NCI-H774 (cell line): ENCODE results near the gene PCP2.

Experiments used
- DNase-seq: peaks from one replicate; lab custom pipeline; 2025; lab: John Stamatoyannopoulos, UW

The PCP2 gene

DNA sequence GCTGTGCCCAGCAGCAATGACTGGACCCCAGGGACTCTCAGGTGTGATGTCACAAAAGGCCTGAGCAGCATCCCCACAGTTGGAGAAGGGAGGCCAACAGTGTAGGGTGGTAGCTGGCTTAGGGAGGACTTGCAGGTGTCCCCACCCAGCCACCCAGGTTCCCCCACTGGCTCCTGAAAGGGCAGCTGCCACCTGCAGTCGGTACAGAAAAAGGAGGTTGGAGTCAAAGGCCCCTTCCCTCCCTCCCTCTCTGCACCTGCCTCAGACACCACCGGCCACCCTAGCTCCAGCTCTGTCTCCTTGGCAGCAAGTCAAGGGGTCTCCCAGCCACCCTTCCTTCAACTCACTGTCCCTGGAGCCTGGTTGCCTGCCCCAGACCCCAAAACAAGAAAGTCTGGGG, at the start of gene PCP2:
Gene PCP2 (minus strand): TSS at position 22 of the 400 bp plus-strand sequence. CDS start 262 bp downstream, outside the sequence.
- no peak for DNase-seq

GRCh38 chr19:7682175-7682855, 48.8 kb upstream of the PCP2 start:
- DNase-seq, result no peak

DNA sequence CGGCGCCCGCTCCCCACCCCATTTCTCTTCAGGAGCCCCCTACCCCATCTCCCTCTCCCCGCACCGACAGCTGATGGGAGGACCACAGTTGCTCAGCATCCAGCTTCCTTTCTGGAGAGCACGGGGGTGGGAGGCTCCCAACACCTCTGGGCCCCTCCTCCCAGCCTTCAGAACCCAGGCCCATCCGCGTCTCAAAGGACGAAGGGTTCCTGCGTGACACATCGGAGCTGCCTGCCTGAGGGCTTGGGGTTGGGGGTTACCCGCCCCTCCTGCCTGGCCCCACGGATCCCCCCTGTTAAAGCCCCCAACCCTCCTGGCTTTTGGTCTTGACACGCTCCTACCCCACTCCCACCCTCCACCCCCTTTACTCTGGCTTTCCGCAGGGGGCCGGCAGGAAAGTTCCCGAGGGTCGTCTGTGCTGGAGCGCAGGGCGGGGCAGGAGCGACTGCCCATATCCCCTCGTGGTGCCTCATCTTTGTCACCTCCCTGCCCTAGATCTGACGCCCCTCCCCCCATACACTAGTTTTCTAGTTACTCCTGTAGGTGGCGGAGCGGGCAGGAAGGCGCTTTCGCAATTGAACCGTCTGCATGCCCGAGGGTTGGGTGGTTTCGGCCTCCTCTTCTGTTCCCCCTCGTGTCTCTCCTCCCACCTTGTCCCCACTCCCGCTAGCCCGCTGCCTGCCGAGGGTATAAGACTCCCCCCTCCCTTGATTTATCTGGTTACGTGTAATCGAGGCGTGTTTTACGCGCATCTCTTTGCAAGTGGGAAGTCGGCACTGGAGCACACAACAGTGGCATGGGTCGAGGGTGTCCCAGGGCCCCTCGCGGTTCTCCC, 48.0 kb upstream of the PCP2 start:
- DNase-seq, result no peak

DNA sequence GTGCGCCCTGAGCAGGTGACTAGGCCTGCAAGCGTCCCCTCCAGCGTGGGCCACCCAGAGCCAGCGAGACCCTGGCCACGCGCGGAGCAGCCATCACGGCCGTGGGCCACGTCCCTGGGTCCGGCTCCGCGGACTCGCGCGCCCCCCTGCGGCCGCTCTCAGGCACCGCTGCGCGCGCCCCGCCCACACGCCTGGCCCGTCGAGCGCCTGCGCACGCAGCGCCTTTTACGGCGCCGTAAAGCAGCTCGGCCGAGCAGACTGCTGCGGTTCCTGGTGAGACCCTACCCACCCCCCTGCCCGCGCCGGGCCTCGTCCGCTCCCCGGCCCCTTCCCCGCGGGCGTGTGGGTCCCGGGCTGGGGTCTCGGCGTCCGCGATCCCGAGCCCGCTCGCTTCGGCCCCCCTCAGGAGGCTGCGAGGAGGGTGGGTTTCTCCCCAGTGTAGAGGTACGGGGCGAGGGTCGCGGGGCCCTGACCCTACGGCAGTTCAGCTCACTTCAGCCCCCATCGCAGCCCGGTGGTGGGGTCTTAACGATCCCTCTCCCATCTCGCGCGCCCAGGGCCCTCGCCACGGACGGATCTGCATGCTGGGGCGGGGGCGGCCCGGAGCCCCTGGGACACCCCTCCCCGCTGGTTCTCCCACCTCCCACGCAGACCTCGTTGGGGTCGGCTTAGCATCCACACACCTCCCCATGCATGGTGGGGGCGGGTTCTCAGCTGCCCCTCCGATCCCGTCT, 47.3 kb upstream of the PCP2 start, which contains the start of gene TRAPPC5:
Gene TRAPPC5 (plus strand): TSS at position 228 of the 734 bp plus-strand sequence. CDS start 1,421 bp downstream, outside the sequence.
- peak; percentile 81 for DNase-seq

- DNase-seq, result no peak
These were observed 46.5 kb upstream of the PCP2 start for GRCh38 chr19:7679771-7680605.

DNA sequence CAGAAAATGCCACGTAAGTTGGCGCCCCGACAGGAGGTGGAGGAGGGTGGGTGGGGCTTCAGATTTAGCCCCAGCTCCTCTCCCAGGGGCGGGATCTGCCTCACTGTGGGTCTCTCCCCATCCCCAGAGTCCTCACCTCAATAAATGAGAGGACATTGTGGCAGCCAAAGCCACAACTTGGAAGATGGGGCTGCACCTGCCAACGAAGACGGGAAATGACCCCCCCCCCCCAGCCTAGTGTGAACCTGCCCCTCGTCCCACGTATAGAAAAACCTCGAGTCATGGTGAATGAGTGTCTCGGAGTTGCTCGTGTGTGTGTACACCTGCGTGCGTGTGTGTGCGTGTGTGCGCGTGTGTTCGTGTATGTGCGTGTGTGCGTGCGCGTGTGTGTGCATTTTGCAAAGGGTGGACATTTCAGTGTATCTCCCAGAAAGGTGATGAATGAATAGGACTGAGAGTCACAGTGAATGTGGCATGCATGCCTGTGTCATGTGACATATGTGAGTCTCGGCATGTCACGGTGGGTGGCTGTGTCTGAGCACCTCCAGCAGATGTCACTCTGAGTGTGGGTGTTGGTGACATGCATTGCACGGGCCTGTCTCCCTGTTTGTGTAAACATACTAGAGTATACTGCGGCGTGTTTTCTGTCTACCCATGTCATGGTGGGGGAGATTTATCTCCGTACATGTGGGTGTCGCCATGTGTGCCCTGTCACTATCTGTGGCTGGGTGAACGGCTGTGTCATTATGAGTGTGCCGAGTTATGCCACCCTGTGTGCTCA, 45.6 kb upstream of the PCP2 start:
- no peak for DNase-seq

GRCh38 chr19:7677669-7678311, 44.3 kb upstream of the PCP2 start:
- no peak for DNase-seq

GRCh38 chr19:7676854-7677253, 43.3 kb upstream of the PCP2 start, which contains the start of gene MCEMP1:
TSS of gene MCEMP1 (plus strand) at chr19:7677090. CDS start at chr19:7677121, 31 bp downstream.
- DNase-seq, result no peak

DNA sequence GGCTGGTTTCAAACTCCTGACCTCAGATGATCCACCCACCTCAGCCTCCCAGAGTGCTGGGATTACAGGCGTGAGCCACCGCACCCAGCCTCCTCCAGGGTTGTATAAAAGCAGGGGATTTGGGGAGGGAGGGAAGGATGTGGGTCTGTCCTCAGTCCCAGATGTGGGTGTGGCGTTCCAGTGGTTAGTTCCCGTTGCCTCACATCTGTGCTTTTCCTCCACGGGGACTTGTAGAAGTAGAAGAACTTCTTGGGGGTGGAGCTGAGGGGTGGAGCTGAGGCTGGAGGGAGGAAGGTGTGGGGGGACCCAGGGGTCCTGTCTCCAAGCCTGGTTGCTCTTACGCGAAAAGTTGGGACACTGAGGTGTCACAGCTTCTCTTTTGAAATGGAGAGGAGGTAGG, 42.9 kb upstream of the PCP2 start:
- DNase-seq, result no peak

DNA sequence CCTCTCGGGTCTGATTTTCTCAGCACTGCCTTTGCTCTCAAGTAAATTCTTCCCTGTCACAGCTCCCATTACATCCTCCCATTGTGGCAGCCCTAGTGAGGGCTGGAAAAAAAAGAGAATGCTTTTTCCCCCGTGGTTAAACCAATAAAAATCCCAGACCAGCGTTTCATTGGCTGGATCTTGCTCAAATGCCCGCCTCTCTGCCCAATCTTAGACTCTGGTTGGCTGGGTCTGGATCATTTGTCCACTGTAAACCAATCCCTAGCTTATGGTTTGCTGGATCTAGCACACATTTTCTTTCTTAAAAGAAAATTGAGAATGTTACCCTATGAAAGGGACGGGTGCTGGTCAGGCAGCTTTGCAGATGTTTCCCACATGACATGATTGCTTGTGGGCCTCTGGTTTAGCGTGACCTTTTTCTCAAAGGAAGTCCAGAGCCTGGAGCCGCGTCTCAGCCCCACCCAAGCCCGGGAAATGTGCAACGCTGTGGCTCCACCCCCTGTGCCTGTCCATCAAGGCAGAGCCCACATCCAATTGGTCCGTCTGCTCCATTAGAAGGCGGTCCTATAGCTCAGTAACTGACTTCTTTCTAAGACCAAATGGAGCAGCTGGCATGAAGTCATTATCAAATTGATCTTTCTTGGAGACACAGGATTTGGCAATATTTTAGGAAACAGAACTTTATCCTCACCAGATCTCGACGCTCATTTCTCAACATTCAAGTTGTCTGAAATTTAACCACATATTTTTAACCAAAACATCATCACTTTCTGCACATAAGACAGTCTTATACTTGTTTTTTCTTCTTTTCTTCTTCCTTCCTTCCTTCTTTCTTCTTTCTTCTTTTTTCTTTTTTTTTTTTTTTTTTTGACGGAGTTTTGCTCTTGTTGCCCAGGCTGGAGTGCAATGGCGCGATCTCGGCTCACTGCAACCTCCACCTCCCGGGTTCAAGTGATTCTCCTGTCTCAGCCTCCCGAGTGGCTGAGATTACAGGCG, 40.8 kb upstream of the PCP2 start:
- peak; percentile 64 for DNase-seq

GRCh38 chr19:7672522-7672921, 39.0 kb upstream of the PCP2 start:
- DNase-seq, result no peak

- no peak for DNase-seq
These were observed 37.3 kb upstream of the PCP2 start for GRCh38 chr19:7670790-7671189.

- no peak for DNase-seq
These were observed 36.7 kb upstream of the PCP2 start for GRCh38 chr19:7670150-7670783.

DNA sequence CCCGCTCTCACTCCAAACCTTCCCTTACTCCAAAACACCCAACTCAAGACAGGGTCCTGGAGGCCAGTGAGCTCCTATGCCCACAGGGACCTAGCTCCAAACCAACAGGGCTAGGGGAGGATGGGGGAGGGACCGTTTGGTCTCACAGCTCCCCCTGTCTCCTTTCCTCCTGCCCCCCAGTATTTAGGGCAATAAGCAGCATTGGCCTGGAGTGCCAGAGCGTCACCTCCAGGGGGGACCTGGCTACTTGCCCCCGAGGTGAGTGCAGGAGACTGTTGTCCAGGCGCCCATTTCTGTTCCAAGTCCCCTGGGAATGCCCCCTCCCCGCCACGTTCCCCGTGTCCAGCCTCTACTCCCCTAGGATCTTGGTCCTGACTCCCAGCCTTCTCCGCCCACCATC, 36.1 kb upstream of the PCP2 start:
- no peak for DNase-seq

DNA sequence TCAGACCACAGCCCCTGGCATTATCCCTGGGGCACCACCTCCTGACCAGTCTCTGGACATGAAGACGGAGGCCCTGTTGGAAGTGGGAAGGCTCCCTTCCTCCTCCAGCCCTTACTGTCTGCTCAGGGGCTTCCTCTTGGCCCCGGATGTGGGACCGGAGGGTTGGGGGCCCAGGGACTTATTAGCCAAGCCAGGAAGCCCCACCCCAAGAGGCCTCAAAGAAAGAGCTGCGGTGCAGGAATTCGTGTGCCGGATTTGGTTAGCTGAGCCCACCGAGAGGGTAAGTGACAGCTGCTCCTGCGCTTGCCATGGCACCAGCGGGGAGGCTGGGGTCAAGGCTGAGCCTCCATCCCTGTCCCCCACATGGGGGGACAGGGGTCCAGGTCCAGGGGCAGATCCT, 35.3 kb upstream of the PCP2 start, which contains the start of gene RETN:
Gene RETN (plus strand): TSS at position 208 of the 400 bp plus-strand sequence. CDS start 278 bp downstream, outside the sequence.
- no peak for DNase-seq

DNA sequence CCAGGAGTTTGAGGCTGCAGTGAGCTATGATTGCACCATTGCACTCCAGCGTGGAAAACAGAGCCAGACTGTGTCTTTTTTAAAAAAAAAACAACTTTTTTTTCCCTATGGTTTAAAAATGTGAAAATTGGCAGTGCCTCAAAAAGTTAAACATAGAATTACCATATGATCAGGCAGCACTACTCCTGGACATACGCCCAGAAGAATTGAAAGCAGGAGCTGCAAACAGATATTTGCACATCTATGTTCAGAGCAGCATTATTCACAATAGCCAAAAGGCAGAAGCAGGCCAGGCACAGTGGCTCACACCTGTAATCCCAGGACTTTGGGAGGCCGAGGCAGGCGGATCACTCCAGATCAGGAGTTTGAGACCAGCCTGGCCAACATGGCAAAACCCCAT, 31.6 kb upstream of the PCP2 start:
- DNase-seq, result no peak

DNA sequence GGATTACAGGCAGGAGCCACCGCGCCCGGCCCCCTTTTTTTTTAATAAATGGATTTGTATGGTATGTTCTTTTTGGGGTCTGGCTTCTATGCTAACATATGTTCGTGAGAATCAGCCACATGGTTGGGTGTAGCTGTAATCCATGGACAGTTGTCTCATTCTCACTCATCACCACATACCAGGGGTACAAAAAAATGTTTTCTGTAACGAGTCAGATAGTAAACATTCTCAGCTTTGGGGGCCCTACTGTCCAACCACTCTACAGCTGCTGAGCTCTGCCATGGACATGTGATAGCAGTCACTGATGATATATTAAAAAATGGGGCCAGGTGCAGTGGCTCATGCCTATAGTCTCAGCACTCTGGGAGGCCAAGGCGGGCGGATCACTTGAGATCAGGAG, 30.2 kb upstream of the PCP2 start:
- DNase-seq, result no peak

DNA sequence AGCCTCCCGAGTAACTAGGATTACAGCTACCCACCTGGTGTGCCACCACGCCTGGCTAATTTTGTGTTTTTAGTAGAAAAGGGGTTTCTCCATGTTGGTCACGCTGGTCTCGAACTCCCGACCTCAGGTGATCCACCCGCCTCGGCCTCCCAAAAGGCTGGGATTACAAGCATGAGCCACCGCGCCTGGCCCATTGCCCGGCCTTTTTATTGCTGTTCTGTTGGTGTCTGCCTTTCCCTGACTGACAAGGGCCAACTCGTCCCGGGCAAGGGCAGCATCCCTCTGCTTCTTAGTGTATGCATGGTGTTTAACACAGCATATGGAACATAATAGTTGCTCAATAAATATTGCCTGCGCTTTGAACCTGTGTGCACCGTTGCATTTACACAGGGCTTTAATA, 29.1 kb upstream of the PCP2 start:
- no peak for DNase-seq
